HCT116 (cell line): ENCODE measurements around the gene CUX1.

Experiments
- CEBPB ChIP-seq: IDR thresholded peaks from 2 replicates; pipeline ENCODE4 v1.6.1; 2012; ENCODE audit warnings: low read depth
- CTCF ChIP-seq, 3 experiments: fragments of 200-600 bp in 1 of 3; sonication (generic) in 1 of 3; IDR thresholded peaks in 2 of 3; conservative IDR thresholded peaks in 1 of 3; 2 replicates each; pipeline ENCODE4 v1.5.1; 2012 to 2017; ENCODE audit warnings: low read depth in 2 of 3, low read length in 2 of 3, antibody characterized with exemption in 1 of 3, borderline replicate concordance in 1 of 3, control low read depth in 1 of 3, mild to moderate bottlenecking in 1 of 3, mixed read lengths in 1 of 3, mixed run types in 1 of 3, moderate library complexity in 1 of 3; ENCODE audit not compliant: insufficient read depth in 1 of 3
- EGR1 ChIP-seq: IDR thresholded peaks from 2 replicates; pipeline ENCODE4 v1.6.1; 2012; ENCODE audit warnings: low read depth
- EZH2 ChIP-seq: fragments of 200-600 bp; sonication (generic); IDR thresholded peaks from 2 replicates; pipeline ENCODE4 v1.6.1; 2017; ENCODE audit warnings: antibody characterized with exemption, mixed run types
- EZH2phosphoT487 ChIP-seq: fragments of 200-600 bp; IDR thresholded peaks from 2 replicates; pipeline ENCODE4 v1.6.1; 2018; ENCODE audit warnings: antibody characterized with exemption, borderline replicate concordance
- POLR2A ChIP-seq: IDR thresholded peaks from 2 replicates; pipeline ENCODE4 v1.7.0; 2011; ENCODE audit warnings: borderline replicate concordance; ENCODE audit not compliant: insufficient read depth, insufficient read length; ENCODE audit errors: extremely low read depth
- ZFX ChIP-seq: fragments of 450-650 bp; IDR thresholded peaks from 2 replicates; pipeline ENCODE4 v1.6.1; 2017
- ZNF274 ChIP-seq: fragments of 200-500 bp; sonication (Bioruptor generic); IDR thresholded peaks from 2 replicates; pipeline ENCODE4 v1.6.1; 2014; ENCODE audit warnings: mild to moderate bottlenecking, low read depth, low read length, inconsistent platforms
- TF ChIP-seq, protein P1 (sequence below): IDR thresholded peaks from 2 replicates; pipeline ENCODE4 v1.6.1; 2012; ENCODE audit warnings: low read depth

GRCh38 chr7:101874028-101874427 is 56.6 kb downstream of the CUX1 start:
- TF ChIP-seq CTCF (IDR thresholded peaks at IDR 0.05 in 2 of 3, conservative IDR thresholded peaks at IDR 0.05 in 1 of 3; ENCODE audit: borderline replicate concordance in 1 of 3, insufficient read depth in 1 of 3, low read depth in 2 of 3, low read length in 2 of 3) (no peak), POLR2A (no peak), EZH2 (no peak), ZFX (no peak), ZNF274 (no peak), CEBPB (no peak), EZH2phosphoT487 (no peak), EGR1 (no peak)
- TF ChIP-seq, protein P1, sequence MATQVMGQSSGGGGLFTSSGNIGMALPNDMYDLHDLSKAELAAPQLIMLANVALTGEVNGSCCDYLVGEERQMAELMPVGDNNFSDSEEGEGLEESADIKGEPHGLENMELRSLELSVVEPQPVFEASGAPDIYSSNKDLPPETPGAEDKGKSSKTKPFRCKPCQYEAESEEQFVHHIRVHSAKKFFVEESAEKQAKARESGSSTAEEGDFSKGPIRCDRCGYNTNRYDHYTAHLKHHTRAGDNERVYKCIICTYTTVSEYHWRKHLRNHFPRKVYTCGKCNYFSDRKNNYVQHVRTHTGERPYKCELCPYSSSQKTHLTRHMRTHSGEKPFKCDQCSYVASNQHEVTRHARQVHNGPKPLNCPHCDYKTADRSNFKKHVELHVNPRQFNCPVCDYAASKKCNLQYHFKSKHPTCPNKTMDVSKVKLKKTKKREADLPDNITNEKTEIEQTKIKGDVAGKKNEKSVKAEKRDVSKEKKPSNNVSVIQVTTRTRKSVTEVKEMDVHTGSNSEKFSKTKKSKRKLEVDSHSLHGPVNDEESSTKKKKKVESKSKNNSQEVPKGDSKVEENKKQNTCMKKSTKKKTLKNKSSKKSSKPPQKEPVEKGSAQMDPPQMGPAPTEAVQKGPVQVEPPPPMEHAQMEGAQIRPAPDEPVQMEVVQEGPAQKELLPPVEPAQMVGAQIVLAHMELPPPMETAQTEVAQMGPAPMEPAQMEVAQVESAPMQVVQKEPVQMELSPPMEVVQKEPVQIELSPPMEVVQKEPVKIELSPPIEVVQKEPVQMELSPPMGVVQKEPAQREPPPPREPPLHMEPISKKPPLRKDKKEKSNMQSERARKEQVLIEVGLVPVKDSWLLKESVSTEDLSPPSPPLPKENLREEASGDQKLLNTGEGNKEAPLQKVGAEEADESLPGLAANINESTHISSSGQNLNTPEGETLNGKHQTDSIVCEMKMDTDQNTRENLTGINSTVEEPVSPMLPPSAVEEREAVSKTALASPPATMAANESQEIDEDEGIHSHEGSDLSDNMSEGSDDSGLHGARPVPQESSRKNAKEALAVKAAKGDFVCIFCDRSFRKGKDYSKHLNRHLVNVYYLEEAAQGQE, result no peak
